ENCODE data around the gene CEP76. TPM values are rescaled to one million over a fixed set of nuclear protein-coding genes. Genes with fewer than 3 reads are reported as not detected.

CEP76 gene
- total RNA-seq, 1 experiment from 2014 or later: 18.6 TPM

GRCh38 chr18:12658426-12659138 is 43.9 kb downstream of the CEP76 start:
- H3K79me2 ChIP-seq (ENCODE audit: insufficient read depth, low read length): no peaks in the 10 kb centered on the region
- H3K4ac ChIP-seq (ENCODE audit: low read depth, low read length): no peak overlapping the region
- H2BK120ac ChIP-seq (ENCODE audit: low read depth, low read length, poor library complexity, severe bottlenecking): no peak overlapping the region
- peaks cover 16% of the 10 kb centered on the region for H3K27me3 Mint-ChIP-seq (ENCODE audit: low read depth)
- H3T11ph ChIP-seq (ENCODE audit: low read length): no peak overlapping the region
- DNase-seq: peak; percentile 71
- H3K27ac ChIP-seq (ENCODE audit: insufficient read length, low read depth, low read length): no peak overlapping the region
- H3K4me2 ChIP-seq (ENCODE audit: insufficient read depth, insufficient read length, low read length): peak overlapping the region; percentile 62
- H3K36me3 Mint-ChIP-seq (ENCODE audit: insufficient read depth in 1 of 3, low read depth in 3 of 3): peaks cover 0 to 4% (median 3%) of the 10 kb centered on the region in 3 experiments; a peak in 3 of 7 replicates
- no peak overlapping the region for H2BK12ac ChIP-seq (ENCODE audit: insufficient read length, low read depth, low read length)
- no peaks in the 10 kb centered on the region for H3K79me1 ChIP-seq (ENCODE audit: insufficient read depth, low read depth, low read length, poor library complexity, severe bottlenecking)
- H3K4me1 ChIP-seq (ENCODE audit: insufficient read depth, low read length): no peaks in the 10 kb centered on the region
- peaks cover 11% of the 10 kb centered on the region for H3K23me2 ChIP-seq (ENCODE audit: insufficient read length, low read depth, low read length, poor library complexity, severe bottlenecking)
- peak overlapping the region; percentile 75 to 89 for H3K4me3 Mint-ChIP-seq
- H4K20me1 ChIP-seq (ENCODE audit: control insufficient read depth, insufficient read depth, insufficient read length): no peaks in the 10 kb centered on the region
- no peak overlapping the region for H2AK5ac ChIP-seq (ENCODE audit: insufficient read length, low read length)
- H2BK20ac ChIP-seq (ENCODE audit: low read depth, low read length, poor library complexity, severe bottlenecking): no peak overlapping the region
- H3K56ac ChIP-seq (ENCODE audit: insufficient read length, low read depth, low read length): no peak overlapping the region
- no peak overlapping the region for H2BK5ac ChIP-seq (ENCODE audit: insufficient read length, low read length)
- TF ChIP-seq CTCF (conservative IDR thresholded peaks at IDR 0.05): no peak
- H3K4me1 Mint-ChIP-seq: peaks cover 11 to 20% of the 10 kb centered on the region in 2 experiments
- no peak overlapping the region for H3K23ac ChIP-seq (ENCODE audit: insufficient read length, low read depth, low read length)
- H3K27ac Mint-ChIP-seq: peak overlapping the region in 2 of 3 experiments; percentile 10 to 85; a peak in 2 of 7 replicates
- no peaks in the 10 kb centered on the region for H3K9me3 ChIP-seq (ENCODE audit: control insufficient read depth, low read depth, low read length)
- H4K8ac ChIP-seq (replicated peaks; ENCODE audit: insufficient read length, low read depth, low read length): no peak overlapping the region
- peak overlapping the region; percentile 27 for H3K9ac ChIP-seq (ENCODE audit: extremely low read depth, insufficient read length, low read length)
- no peak overlapping the region for H2AFZ ChIP-seq (ENCODE audit: low read length)
- H3K9me3 Mint-ChIP-seq: no peaks in the 10 kb centered on the region; a peak in 1 of 5 replicates
- H3K18ac ChIP-seq (ENCODE audit: insufficient read length, low read depth, low read length): no peak overlapping the region
- no peaks in the 10 kb centered on the region for H3K27me3 ChIP-seq (ENCODE audit: insufficient read depth, low read length)
- no peak overlapping the region for H2BK15ac ChIP-seq (ENCODE audit: low read depth, low read length)
- no CpG with 5 or more reads among the region's 42 CpGs for WGBS (ENCODE audit: extremely low coverage, insufficient read length, low lambda C conversion rate)
- H4K91ac ChIP-seq (ENCODE audit: insufficient read length, low read depth, low read length): no peak overlapping the region
- H3K14ac ChIP-seq (ENCODE audit: insufficient read depth, low read length): no peak overlapping the region
- no peak overlapping the region for H4K5ac ChIP-seq (ENCODE audit: insufficient read length, low read depth, low read length)

Data from H9 (cell line).